OCI-LY7 (cell line): ENCODE results near the gene KCTD3. TPM values are rescaled to one million over a fixed set of nuclear protein-coding genes. Genes with fewer than 3 reads are reported as not detected.

ENCODE experiments used
- Bru-seq: library from RNA; stranded (reverse); fragments of 400-500 nt; gene quantifications from one replicate; lab custom pipeline; 2021; lab: Mats Ljungman, UMichigan
- BruChase-seq, 2 experiments: library from RNA; stranded (reverse); fragments of 400-500 nt; gene quantifications; one replicate each; lab custom pipeline; 2021; lab: Mats Ljungman, UMichigan
- BruUV-seq: library from RNA; stranded (reverse); fragments of 400-500 nt; replicated peaks from 2 replicates; lab custom pipeline; 2021; lab: Mats Ljungman, UMichigan
- CTCF ChIA-PET: fragments of 300-600 bp; sonication (Branson Sonifier 250); formaldehyde crosslinking; loops from one replicate; lab custom pipeline; 2022; ENCODE audit warnings: antibody characterized with exemption; ENCODE audit not compliant: unreplicated experiment; lab: Charles Lee
- POLR2A ChIA-PET: fragments of 300-600 bp; sonication (Branson Sonifier 250); formaldehyde crosslinking; loops from one replicate; lab custom pipeline; 2022; ENCODE audit warnings: antibody characterized with exemption; lab: Charles Lee
- DNase-seq: peaks from one replicate; pipeline ENCODE4 v3.0.0-alpha.2; 2015; ENCODE audit warnings: low spot score
- H2AFZ ChIP-seq: fragments of 200-600 bp; sonication (generic), shearing (Covaris generic); 2 replicates; pipeline ENCODE4 v1.6.1; 2014; ENCODE audit warnings: mild to moderate bottlenecking, antibody characterized with exemption, low read length, moderate library complexity
- H3K27ac ChIP-seq: fragments of 200-600 bp; sonication (generic); 2 replicates; pipeline ENCODE4 v1.5.1; 2014; ENCODE audit warnings: mixed run types, low read depth, mild to moderate bottlenecking, moderate library complexity, low read length, inconsistent platforms; ENCODE audit not compliant: poor library complexity, severe bottlenecking
- H3K36me3 ChIP-seq: fragments of 200-600 bp; sonication (generic); 2 replicates; pipeline ENCODE4 v1.6.1; 2014; ENCODE audit warnings: mild to moderate bottlenecking, antibody characterized with exemption, low read length, moderate library complexity, mixed read lengths; ENCODE audit not compliant: insufficient read depth
- H3K4me1 ChIP-seq: fragments of 200-600 bp; sonication (generic); 2 replicates; pipeline ENCODE4 v1.5.1; 2014; ENCODE audit warnings: mild to moderate bottlenecking, low read length; ENCODE audit not compliant: insufficient read depth, poor library complexity, severe bottlenecking
- H3K4me2 ChIP-seq: fragments of 200-600 bp; sonication (generic); 2 replicates; pipeline ENCODE4 v1.6.1; 2014; ENCODE audit warnings: mild to moderate bottlenecking, low read length
- H3K4me3 ChIP-seq: fragments of 200-600 bp; sonication (generic); 2 replicates; pipeline ENCODE4 v1.5.1; 2014; ENCODE audit warnings: mild to moderate bottlenecking, low read depth, low read length; ENCODE audit not compliant: poor library complexity, severe bottlenecking
- H3K79me2 ChIP-seq: fragments of 200-600 bp; sonication (generic); 2 replicates; pipeline ENCODE4 v1.6.1; 2016; ENCODE audit warnings: low read depth, mild to moderate bottlenecking, low read length, moderate library complexity, mixed read lengths; ENCODE audit not compliant: insufficient read depth
- H3K9me2 ChIP-seq: fragments of 200-600 bp; sonication (generic); 2 replicates; pipeline ENCODE4 v1.6.1; 2016; ENCODE audit warnings: mild to moderate bottlenecking, low read length, mixed read lengths; ENCODE audit not compliant: insufficient read depth
- H3K9me3 ChIP-seq: fragments of 200-600 bp; sonication (generic); 2 replicates; pipeline ENCODE4 v1.6.1; 2014; ENCODE audit warnings: mild to moderate bottlenecking, mixed run types, low read length, mixed read lengths
- H4K20me1 ChIP-seq: fragments of 200-600 bp; sonication (generic); 2 replicates; pipeline ENCODE4 v1.6.1; 2014; ENCODE audit warnings: mild to moderate bottlenecking, antibody characterized with exemption, low read length, moderate library complexity, mixed read lengths; ENCODE audit not compliant: insufficient read depth
- CTCF ChIP-seq: fragments of 200-600 bp; sonication (generic); conservative IDR thresholded peaks from 2 replicates; pipeline ENCODE4 v1.5.1; 2014; ENCODE audit warnings: mild to moderate bottlenecking, antibody characterized with exemption, low read length, moderate library complexity, mixed read lengths
- EZH2phosphoT487 ChIP-seq: fragments of 200-600 bp; sonication (generic); IDR thresholded peaks from 2 replicates; pipeline ENCODE4 v1.6.1; 2018; ENCODE audit warnings: low read depth, borderline replicate concordance, mild to moderate bottlenecking, mixed run types, antibody characterized with exemption, low read length, moderate library complexity, mixed read lengths
- intact Hi-C: fragments of 100-400 bp; cut with micrococcal nuclease; formaldehyde crosslinking; loops from one replicate; pipeline ENCODE4 v1.10.0; 2022; ENCODE audit not compliant: unreplicated experiment
- long read RNA-seq: library from polyadenylated mRNA; stranded (forward); transcript quantifications from one replicate; pipeline ENCODE4 v2.0.0, GENCODE V29; 2022
- total RNA-seq, 2 experiments: library from RNA; depleted of rRNA in 1 of 2; stranded (reverse); fragments of >200 nt in 1 of 2; shearing (Covaris generic) in 1 of 2; gene quantifications; 2 replicates each; pipeline ENCODE4 v1.2.3, GENCODE V29; 2014 to 2022

The KCTD3 gene
- 0.08 and 0.13 TPM in 2 replicates for total RNA-seq (2014; rRNA removed; shearing (Covaris generic))
- total RNA-seq (2022), result 2.4 and 3.4 TPM in 2 replicates
- percentile 39 among the genes with signal in this experiment for Bru-seq, nascent RNA
- BruChase-seq, experiment 1, labeled RNA remaining after a 6-hour chase, result percentile 35 among the genes with signal in this experiment
- percentile 40 among the genes with signal in this experiment for BruChase-seq, experiment 2, labeled RNA remaining after a 2-hour chase
- long read RNA-seq, transcript KCTD3-201 (18 exons, 3,931 nt), result major isoform, 9 of 14 reads
- long read RNA-seq, partial matches to known transcripts, result 3 of 14 reads
- long read RNA-seq, other reads (novel, unspliced or antisense), result 2 of 14 reads

GRCh38 chr1:215566556-215567490 lies at the start of gene KCTD3:
Gene KCTD3 (plus strand): TSS chr1:215567304. CDS start chr1:215567686, 382 bp downstream.
- Histone ChIP-seq H2AFZ (no peak within 1 kb of the TSS), H3K4me2 (no peak within 1 kb of the TSS; the same call in 1 of the 2 replicates), H3K9me3 (no peaks in the 10 kb centered on the region), H3K79me2 (no peaks in the 10 kb centered on the region), H3K27ac (no peak within 1 kb of the TSS), H3K4me1 (no peaks in the 10 kb centered on the region), H3K9me2 (no peaks in the 10 kb centered on the region), H3K4me3 (no peak within 1 kb of the TSS), H3K36me3 (no peaks in the 10 kb centered on the region), H4K20me1 (no peaks in the 10 kb centered on the region)
- TF ChIP-seq EZH2phosphoT487 (no peak), CTCF (no peak)
- BruUV-seq, result no TSS peak
- ChIA-PET POLR2A (no interaction called here), CTCF (no interaction called here)
- DNase-seq, result no peak
- intact Hi-C loops, result no loop called here

GRCh38 chr1:215517441-215517891 lies 49.6 kb upstream of the KCTD3 start:
- H3K9me2 ChIP-seq, result no peaks in the 10 kb centered on the region
- no peak overlapping the region for H2AFZ ChIP-seq
- BruUV-seq, result no TSS peak
- no peaks in the 10 kb centered on the region for H3K9me3 ChIP-seq
- intact Hi-C loops, result no loop called here
- TF ChIP-seq EZH2phosphoT487 (no peak), CTCF (no peak)
- DNase-seq, result no peak
- H3K4me3 ChIP-seq, result no peak overlapping the region
- ChIA-PET CTCF (no interaction called here), POLR2A (interaction anchor here (0.6 kb wide), 1 partner anchor 951 kb away, joined by 4 read pairs; no protein-coding TSS in a partner anchor)
- no peaks in the 10 kb centered on the region for H3K79me2 ChIP-seq
- H4K20me1 ChIP-seq, result no peaks in the 10 kb centered on the region
- H3K4me1 ChIP-seq, result no peaks in the 10 kb centered on the region
- H3K4me2 ChIP-seq, result no peak overlapping the region
- H3K36me3 ChIP-seq, result no peaks in the 10 kb centered on the region
- no peak overlapping the region for H3K27ac ChIP-seq
